Subcutaneous adipose tissue (tissue), 4 donors: ENCODE data around the gene IAPP. TPM values are rescaled to one million over a fixed set of nuclear protein-coding genes. Genes with fewer than 3 reads are reported as not detected.

ENCODE experiments used
- CTCF ChIP-seq: fragments of 450-650 bp; IDR thresholded peaks from one replicate; pipeline ENCODE4 v1.5.1; 2016; ENCODE audit warnings: low read depth, mild to moderate bottlenecking, control low read depth, antibody characterized with exemption, moderate library complexity
- total RNA-seq, 4 donors: library from RNA; depleted of rRNA; stranded (reverse); fragments of >200 nt; gene quantifications; one replicate each; pipeline ENCODE4 v1.1.0, GENCODE V29; 2016

IAPP gene
- not detected for total RNA-seq

GRCh38 chr12:21372602-21373001, at the start of gene IAPP:
TSS of gene IAPP (plus strand) at chr12:21372902. CDS start at chr12:21373352, 450 bp downstream.
- no peak for TF ChIP-seq CTCF

GRCh38 chr12:21323736-21324135, 49.0 kb upstream of the IAPP start:
- TF ChIP-seq CTCF: no peak

- no peak for TF ChIP-seq CTCF
These were observed 48.2 kb upstream of the IAPP start for GRCh38 chr12:21324551-21324950.

- no peak for TF ChIP-seq CTCF
These were observed 44.1 kb upstream of the IAPP start for GRCh38 chr12:21328578-21328977.

- TF ChIP-seq CTCF: no peak
These were observed 41.9 kb upstream of the IAPP start for GRCh38 chr12:21330682-21331253.

- TF ChIP-seq CTCF: no peak
These were observed 37.9 kb upstream of the IAPP start, which contains the start of gene SLCO1A2 for GRCh38 chr12:21334771-21335325. TSS of gene SLCO1A2 (minus strand) at chr12:21334917. CDS start at chr12:21334647, 270 bp downstream.

GRCh38 chr12:21336656-21337055, 36.0 kb upstream of the IAPP start:
- TF ChIP-seq CTCF: no peak
